Stimulated activated CD4-positive, alpha-beta T cell treated with anti-CD3 and anti-CD28 coated beads, Interleukin-4, amount 100 ng/mL, for 24 hours (primary cell): ENCODE measurements around the gene SMAP1.
"Not testable (repeated sequence)": the region's sequence is repeated elsewhere in the genome, so short reads cannot be mapped to it uniquely, and the experiment has no call there.

ENCODE experiments used
- DNase-seq: peaks from one replicate; pipeline ENCODE4 v3.0.0-alpha.2; 2020

Gene SMAP1

GRCh38 chr6:70742462-70742861, 74.8 kb downstream of the SMAP1 start:
- not testable (repeated sequence) for DNase-seq

- DNase-seq = no peak
Observed at GRCh38 chr6:70753870-70754380, 86.2 kb downstream of the SMAP1 start.

DNA sequence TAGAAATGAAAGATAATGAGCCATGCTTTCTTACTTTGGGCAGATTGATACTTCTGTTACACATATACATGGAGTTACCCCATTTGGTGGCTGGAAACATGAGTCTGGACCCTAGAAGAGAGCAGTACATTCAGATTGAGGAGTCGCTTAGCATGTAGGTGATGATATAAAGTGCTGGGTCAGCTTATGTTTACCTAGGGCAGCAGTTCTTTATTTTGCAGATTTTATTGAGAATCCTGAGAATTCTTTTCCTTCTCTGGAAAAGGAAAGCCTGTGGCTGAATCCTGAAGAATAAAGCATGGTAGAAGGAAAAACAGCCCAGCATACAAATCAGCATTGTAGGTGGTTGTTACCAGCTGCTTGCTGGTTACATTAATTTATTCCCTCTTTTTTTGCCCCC, 91.2 kb downstream of the SMAP1 start:
- no peak for DNase-seq

DNA sequence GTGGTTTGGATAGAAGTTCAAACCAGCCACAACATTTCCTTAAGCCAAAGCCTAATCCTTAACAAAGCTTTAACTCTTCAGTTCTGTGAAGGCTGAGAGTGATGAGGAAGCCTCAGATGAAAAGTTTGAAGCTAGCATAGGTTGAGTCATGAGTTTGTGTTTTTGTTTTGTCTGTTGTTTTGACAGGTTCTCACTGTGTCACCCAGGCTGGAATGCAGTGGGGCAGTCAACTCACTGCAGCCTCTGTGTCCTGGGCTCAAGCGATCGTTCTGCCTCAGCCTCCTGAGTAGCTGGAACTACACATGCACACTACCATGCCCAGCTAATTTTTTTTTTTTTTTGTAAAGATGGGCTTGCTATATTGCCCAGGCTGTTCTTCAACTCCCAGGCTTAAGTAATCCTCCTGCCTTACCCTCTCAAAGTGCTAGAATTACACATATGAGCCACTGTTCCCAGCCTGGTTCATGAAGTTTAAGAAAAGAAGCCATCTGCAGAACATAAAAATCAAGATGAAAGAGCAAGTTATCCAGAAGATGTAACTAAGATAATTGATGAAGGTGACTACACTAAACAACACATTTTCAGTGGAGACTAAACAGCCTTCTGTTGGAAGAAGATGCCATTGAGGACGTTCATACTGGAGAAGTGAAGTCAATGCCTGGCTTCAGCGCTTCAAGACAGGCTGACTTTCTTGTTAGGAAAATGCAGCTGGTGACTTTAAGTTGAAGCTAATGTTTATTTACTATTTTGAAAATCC, 96.2 kb downstream of the SMAP1 start:
- no peak for DNase-seq

- no peak for DNase-seq
Observed at GRCh38 chr6:70764706-70765105, 97.0 kb downstream of the SMAP1 start.

DNA sequence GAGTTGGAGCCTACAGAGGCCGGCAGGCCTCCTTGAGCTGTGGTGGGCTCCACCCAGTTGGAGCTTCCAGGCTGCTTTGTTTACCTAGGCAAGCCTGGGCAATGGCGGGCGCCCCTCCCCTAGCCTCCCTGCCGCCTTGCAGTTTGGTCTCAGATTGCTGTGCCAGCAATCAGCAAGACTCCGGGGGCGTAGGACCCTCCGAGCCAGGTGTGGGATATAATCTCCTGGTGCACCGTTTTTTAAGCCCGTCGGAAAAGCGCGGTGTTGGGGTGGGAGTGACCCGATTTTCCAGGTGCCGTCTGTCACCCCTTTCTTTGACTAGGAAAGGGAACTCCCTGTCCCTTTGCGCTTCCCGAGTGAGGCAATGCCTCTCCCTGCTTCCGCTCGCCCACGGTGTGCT, 103.7 kb downstream of the SMAP1 start:
- not testable (repeated sequence) for DNase-seq

DNA sequence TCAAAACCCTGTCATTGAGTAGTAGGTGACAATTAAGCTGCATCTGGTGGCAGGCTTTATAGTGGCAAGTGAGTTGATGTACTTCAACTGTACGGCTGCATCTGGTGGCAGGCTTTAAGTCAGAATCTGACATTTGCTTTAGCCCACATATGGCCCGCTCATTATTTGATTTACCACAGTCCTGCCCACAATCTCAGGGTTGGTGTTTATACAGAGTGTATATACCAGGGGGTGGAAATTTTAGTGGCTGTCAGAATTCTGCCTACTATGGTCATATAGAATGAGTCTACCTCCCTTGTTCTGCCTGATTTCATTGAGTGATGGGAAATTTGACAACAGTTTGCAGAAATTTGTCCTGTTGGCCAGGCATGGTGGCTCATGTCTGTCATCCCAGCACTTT, 112.3 kb downstream of the SMAP1 start:
- no peak for DNase-seq

- no peak for DNase-seq
Observed at GRCh38 chr6:70790483-70791224, 123.0 kb downstream of the SMAP1 start.

DNA sequence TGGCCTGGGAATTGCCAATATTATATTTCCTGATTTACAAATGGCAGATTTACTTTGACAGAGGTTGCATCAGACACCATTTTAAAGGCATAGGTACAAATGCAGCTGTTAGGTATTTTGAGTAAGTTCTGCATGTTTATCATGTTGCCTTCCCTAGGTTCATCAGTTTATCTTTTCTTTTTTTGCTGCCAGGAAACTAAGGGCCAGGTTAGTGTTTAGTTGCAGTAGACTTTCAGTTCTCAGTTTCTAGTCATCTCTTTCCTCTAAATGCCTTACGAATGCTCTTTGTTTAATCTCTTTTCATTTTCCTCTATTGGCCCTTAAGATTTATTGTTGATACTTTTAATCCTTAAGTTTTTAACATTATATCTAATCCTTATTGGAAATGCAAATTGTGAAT, 129.9 kb downstream of the SMAP1 start:
- DNase-seq = no peak

GRCh38 chr6:70806086-70806485, 138.4 kb downstream of the SMAP1 start:
- DNase-seq = no peak

- no peak for DNase-seq
Observed at GRCh38 chr6:70811788-70812187, 144.1 kb downstream of the SMAP1 start.

GRCh38 chr6:70813885-70814284, 146.2 kb downstream of the SMAP1 start:
- no peak for DNase-seq

GRCh38 chr6:70819646-70820045, 152.0 kb downstream of the SMAP1 start:
- DNase-seq = no peak

DNA sequence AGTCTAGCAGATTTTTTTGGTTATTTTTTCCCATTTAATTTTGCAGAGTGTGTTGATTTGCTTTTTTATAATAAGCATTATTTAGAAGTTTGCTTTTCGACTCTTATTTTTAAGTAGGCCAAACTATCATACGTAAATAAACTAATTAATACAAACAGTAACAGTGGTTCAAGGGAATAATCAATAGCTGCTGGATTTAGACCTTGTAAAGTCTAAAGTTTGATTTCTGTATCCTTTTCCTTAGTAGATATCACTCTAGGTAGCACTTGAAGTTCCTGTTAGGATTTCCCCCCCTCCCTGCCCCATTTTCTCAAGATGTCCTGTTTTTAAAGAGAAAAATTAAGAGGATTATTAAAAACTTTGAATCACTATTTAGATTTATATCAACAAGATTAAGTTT, 153.1 kb downstream of the SMAP1 start:
- no peak for DNase-seq

DNA sequence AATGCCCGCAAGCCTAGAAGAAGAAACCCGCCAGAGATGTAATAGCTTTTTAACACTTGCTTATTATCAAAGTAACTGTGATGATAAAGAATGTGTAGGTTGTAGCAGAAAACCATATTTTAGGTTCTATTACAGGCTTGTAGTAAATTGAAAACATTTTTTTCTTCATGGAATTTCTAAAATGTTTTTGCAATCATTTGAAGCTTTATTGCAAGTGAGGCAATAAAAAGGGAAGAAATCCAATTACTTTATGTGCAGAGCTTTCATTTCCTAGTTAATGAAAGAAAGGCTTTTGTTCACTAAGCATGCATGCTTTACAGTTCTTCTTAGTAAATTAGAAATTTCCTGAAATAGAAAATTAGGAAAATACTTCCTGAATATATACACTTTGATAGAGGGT, 154.1 kb downstream of the SMAP1 start:
- DNase-seq = no peak

- DNase-seq = no peak
Observed at GRCh38 chr6:70823651-70824050, 156.0 kb downstream of the SMAP1 start.

GRCh38 chr6:70831427-70831826, 163.7 kb downstream of the SMAP1 start:
- DNase-seq = no peak

GRCh38 chr6:70834520-70834919, 166.8 kb downstream of the SMAP1 start:
- DNase-seq = no peak

- no peak for DNase-seq
Observed at GRCh38 chr6:70838907-70839285, 171.2 kb downstream of the SMAP1 start.

GRCh38 chr6:70839286-70840266, 171.9 kb downstream of the SMAP1 start:
- no peak for DNase-seq

- no peak for DNase-seq
Observed at GRCh38 chr6:70841112-70841511, 173.4 kb downstream of the SMAP1 start.

DNA sequence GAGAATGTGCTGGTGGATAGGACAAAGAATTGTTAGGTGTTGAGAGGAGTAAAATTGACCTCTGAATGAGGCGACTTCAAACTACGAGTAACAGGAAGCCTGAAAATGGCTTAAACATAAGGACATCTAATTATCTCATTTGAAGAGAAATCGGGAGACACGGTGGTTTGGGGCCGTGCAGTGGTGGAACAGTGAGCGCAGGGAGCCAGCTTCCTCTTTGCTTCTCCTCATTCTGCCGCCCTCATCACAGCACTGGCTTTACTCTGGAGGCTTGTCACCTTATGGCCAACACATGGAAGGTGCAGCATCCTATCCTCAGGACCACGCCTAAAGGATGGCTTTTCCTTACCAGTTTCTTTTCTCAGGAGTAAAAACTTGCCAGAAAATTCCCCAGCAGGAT, 174.9 kb downstream of the SMAP1 start:
- DNase-seq = no peak

- no peak for DNase-seq
Observed at GRCh38 chr6:70843328-70843918, 175.7 kb downstream of the SMAP1 start.
